Kidney epithelial cell (primary cell): ENCODE results near the gene SPOCD1. TPM values are rescaled to one million over a fixed set of nuclear protein-coding genes. Genes with fewer than 3 reads are reported as not detected.

Experiments
- DNase-seq: peaks from one replicate; pipeline ENCODE4 v3.0.0-alpha.2; 2010; ENCODE audit warnings: low read depth
- H3K27me3 ChIP-seq: 2 replicates; pipeline ENCODE4 v1.6.0; 2011; ENCODE audit warnings: low read length; ENCODE audit not compliant: control insufficient read depth, insufficient read depth
- H3K36me3 ChIP-seq: 2 replicates; pipeline ENCODE4 v1.5.1; 2011; ENCODE audit warnings: low read length; ENCODE audit not compliant: control insufficient read depth, insufficient read depth
- H3K4me3 ChIP-seq: 2 replicates; pipeline ENCODE4 v1.5.1; 2011; ENCODE audit warnings: low read depth, mild to moderate bottlenecking, control low read depth, low read length
- total RNA-seq: library from RNA; depleted of rRNA; stranded (reverse); fragments of >200 nt; gene quantifications from 2 replicates; pipeline ENCODE4 v1.2.3, GENCODE V29; 2015
- TF ChIP-seq, protein P1 (sequence below): IDR thresholded peaks from 2 replicates; pipeline ENCODE4 v1.5.1; 2011; ENCODE audit warnings: mild to moderate bottlenecking, moderate library complexity, low read length, control low read depth, inconsistent platforms; ENCODE audit not compliant: insufficient read depth, poor library complexity, severe bottlenecking

SPOCD1 gene
- total RNA-seq, 1 donor from 2014 or later = 31.8 TPM

DNA sequence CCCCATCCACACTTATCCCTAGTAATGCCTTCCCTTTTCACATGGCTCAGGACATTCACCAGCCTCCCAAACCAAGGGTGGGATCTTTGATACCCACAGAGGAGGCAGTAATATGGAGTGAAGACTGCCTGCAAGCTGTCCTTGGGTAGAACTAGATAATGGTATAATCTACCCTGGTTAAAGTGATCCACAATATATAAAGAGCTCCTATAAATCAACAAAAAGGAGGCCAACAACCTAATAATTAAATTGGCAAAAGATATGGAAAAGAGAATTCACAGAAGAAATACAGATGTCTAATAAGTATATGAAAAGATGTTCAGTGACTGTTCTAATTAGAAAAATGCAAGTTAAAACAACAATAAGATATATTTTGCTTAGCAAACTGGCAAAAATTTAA is 30.7 kb upstream of the SPOCD1 start:
- no peaks in the 10 kb centered on the region for H3K27me3 ChIP-seq
- TF ChIP-seq, protein P1, sequence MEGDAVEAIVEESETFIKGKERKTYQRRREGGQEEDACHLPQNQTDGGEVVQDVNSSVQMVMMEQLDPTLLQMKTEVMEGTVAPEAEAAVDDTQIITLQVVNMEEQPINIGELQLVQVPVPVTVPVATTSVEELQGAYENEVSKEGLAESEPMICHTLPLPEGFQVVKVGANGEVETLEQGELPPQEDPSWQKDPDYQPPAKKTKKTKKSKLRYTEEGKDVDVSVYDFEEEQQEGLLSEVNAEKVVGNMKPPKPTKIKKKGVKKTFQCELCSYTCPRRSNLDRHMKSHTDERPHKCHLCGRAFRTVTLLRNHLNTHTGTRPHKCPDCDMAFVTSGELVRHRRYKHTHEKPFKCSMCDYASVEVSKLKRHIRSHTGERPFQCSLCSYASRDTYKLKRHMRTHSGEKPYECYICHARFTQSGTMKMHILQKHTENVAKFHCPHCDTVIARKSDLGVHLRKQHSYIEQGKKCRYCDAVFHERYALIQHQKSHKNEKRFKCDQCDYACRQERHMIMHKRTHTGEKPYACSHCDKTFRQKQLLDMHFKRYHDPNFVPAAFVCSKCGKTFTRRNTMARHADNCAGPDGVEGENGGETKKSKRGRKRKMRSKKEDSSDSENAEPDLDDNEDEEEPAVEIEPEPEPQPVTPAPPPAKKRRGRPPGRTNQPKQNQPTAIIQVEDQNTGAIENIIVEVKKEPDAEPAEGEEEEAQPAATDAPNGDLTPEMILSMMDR = no peak

DNA sequence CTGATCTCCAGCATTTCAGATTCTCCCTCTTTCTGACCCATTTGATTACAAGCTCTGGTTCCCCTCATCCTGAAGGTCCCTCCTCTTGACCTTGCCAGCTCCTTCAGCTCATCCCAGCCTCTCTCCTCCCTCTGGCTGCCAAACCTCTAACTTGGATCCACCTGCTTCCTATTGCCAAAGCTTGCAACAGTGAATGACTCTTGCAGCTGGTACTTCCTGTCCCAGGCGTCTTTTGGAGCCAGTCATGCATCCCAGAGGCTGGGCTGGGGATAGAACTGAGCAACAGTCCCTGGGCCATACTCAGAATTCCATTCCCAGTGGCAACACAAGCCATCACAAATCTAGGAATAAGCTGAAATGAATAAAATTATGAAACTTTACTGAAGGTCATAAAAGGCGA is 27.7 kb upstream of the SPOCD1 start:
- Histone ChIP-seq H3K4me3 (no peak overlapping the region), H3K27me3 (no peaks in the 10 kb centered on the region)
- peak; percentile 56 for DNase-seq

More for the DNA sequence above, 30.7 kb upstream of the SPOCD1 start:
- no peak for DNase-seq
- Histone ChIP-seq H3K36me3 (no peaks in the 10 kb centered on the region), H3K4me3 (no peak overlapping the region)

DNA sequence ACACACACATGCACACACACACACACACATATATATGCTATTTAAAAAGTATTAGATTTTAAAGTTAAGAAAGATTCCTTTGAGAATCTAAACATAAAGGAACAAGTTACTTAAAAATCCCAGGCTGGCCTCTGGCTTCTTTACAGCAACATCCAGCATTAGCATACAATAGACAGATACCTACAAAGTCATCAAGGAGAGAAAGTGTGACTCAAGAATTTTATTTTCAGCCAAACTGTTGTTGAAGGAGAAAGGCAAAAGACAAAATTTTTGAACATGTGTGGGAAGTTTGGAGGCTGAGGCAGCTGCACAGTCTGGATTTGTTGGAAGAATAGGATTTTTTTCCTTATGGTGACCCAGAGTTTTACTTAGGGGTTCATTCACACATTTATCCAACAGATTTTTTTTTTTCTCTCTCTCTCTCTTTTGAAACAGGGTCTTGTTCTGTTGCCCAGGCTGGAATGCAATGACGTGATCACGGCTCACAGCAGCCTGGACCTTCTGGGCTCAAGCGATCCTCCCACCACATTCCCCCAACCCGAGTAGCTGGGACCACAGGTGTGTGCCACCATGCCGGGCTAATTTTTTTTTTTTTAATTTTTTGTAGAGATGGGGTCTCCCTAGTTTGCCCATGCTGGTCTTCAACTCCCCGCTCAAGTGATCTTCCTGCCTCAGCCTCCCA is 24.0 kb upstream of the SPOCD1 start:
- TF ChIP-seq, protein P1 = no peak
- DNase-seq = no peak
- H3K4me3 ChIP-seq = no peak overlapping the region
- H3K27me3 ChIP-seq = no peaks in the 10 kb centered on the region
- H3K36me3 ChIP-seq = no peaks in the 10 kb centered on the region

More for the DNA sequence above, 27.7 kb upstream of the SPOCD1 start:
- no peaks in the 10 kb centered on the region for H3K36me3 ChIP-seq
- TF ChIP-seq, protein P1 = no peak

DNA sequence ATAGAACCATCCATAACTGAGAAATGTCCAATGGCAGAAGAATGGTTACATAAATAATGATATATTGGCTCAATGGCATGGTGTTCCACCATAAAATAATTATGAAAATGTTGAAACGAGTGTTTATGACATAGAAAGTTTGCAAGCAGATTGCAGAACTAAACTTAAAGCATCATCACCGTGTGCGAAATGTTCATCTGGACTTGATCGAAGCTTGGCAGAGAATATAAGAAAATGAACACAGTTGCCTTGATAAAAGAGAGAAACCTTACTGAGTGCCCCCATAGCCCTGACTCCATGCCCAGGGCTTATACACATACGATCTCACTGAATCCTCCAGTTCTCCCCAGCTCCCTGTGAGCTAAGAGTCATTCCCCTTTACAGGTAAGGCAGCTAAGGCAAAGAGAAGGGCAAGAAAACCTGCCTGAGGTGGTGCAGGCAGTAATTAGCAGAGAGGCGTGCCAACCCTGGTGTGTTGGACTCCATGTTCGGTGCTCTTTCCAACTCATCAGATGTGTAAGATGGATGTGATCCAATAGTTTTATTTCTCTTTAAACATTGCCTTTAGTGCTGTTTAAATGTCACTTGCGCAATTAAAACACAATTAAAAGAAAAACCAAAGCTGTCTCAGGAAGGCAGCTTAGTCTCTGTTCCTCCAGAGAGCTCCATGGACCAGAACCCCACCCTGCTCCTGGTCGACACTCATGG is 21.8 kb upstream of the SPOCD1 start:
- Histone ChIP-seq H3K4me3 (no peak overlapping the region), H3K36me3 (no peaks in the 10 kb centered on the region), H3K27me3 (no peaks in the 10 kb centered on the region)
- TF ChIP-seq, protein P1 = no peak
- no peak for DNase-seq

DNA sequence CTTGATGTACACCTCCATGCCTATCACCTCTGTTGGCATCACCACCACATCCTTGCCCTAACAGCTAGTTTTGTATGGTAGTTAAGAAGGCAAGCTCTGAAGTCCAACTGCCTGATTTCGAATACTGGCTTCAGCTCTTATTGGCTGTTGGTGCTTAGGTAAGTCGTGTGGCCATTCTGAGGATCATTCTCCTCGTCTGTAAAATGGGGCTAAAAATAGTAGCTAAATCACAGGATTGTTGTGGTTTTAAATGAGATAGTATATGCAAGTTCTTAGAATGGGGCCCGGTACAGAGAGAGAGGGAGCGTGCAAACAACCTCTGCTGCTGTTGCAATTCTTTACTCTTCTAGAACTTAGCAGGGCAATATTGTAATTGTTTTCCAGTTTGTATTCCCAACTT is 20.8 kb upstream of the SPOCD1 start:
- TF ChIP-seq, protein P1 = no peak
- Histone ChIP-seq H3K36me3 (no peaks in the 10 kb centered on the region), H3K27me3 (no peaks in the 10 kb centered on the region), H3K4me3 (no peak overlapping the region)
- no peak for DNase-seq
